ENCODE results near the gene ERBB4.

DNA sequence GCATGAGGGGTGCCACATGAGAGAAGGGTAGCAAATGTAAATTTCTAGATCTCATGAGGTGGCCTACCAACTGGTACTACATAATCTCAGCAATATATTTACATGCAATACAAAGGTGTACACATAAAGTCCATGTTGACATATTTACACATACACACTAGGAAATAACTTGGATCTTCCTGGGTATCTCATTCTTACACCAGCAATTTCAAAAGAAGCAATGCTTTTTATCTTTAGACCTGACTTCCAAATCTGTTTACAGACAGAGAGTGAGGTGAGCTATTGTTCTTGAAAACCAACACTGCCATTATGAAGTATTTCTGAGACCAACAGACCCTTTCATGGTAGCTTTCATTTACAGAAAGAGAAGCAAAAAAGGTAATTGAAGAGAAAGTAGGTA is 184.2 kb downstream of the ERBB4 start:
- TF ChIP-seq, protein P1, sequence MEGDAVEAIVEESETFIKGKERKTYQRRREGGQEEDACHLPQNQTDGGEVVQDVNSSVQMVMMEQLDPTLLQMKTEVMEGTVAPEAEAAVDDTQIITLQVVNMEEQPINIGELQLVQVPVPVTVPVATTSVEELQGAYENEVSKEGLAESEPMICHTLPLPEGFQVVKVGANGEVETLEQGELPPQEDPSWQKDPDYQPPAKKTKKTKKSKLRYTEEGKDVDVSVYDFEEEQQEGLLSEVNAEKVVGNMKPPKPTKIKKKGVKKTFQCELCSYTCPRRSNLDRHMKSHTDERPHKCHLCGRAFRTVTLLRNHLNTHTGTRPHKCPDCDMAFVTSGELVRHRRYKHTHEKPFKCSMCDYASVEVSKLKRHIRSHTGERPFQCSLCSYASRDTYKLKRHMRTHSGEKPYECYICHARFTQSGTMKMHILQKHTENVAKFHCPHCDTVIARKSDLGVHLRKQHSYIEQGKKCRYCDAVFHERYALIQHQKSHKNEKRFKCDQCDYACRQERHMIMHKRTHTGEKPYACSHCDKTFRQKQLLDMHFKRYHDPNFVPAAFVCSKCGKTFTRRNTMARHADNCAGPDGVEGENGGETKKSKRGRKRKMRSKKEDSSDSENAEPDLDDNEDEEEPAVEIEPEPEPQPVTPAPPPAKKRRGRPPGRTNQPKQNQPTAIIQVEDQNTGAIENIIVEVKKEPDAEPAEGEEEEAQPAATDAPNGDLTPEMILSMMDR (IDR thresholded peaks at IDR 0.05), result no peak
- no peak for TF ChIP-seq POLR2A (IDR thresholded peaks at IDR 0.05)
